Ecto neural progenitor cell (in vitro differentiated cells): ENCODE results near the gene ARHGAP15.
"Not testable (repeated sequence)": the region's sequence is repeated elsewhere in the genome, so short reads cannot be mapped to it uniquely, and the experiment has no call there.

Experiments used
- DNase-seq: peaks from one replicate; pipeline ENCODE4 v3.0.0-alpha.2; 2018; ENCODE audit warnings: low spot score

Gene ARHGAP15

GRCh38 chr2:143526498-143526897 lies 397.3 kb downstream of the ARHGAP15 start:
- no peak for DNase-seq

GRCh38 chr2:143528021-143528420 lies 398.8 kb downstream of the ARHGAP15 start:
- no peak for DNase-seq

- DNase-seq = no peak
Observed at GRCh38 chr2:143529118-143529720, 400.0 kb downstream of the ARHGAP15 start.

GRCh38 chr2:143530758-143531157 lies 401.5 kb downstream of the ARHGAP15 start:
- no peak for DNase-seq

GRCh38 chr2:143532061-143532460 lies 402.8 kb downstream of the ARHGAP15 start:
- no peak for DNase-seq

GRCh38 chr2:143533846-143534245 lies 404.6 kb downstream of the ARHGAP15 start:
- peak; percentile 50 for DNase-seq

GRCh38 chr2:143535802-143536201 lies 406.6 kb downstream of the ARHGAP15 start:
- DNase-seq = no peak

GRCh38 chr2:143541899-143542298 lies 412.7 kb downstream of the ARHGAP15 start:
- not testable (repeated sequence) for DNase-seq

GRCh38 chr2:143545059-143545948 lies 416.1 kb downstream of the ARHGAP15 start:
- DNase-seq = no peak

GRCh38 chr2:143545949-143546255 lies 416.7 kb downstream of the ARHGAP15 start:
- no peak for DNase-seq

GRCh38 chr2:143548032-143548431 lies 418.8 kb downstream of the ARHGAP15 start:
- DNase-seq = no peak

GRCh38 chr2:143550500-143550899 lies 421.3 kb downstream of the ARHGAP15 start:
- DNase-seq = no peak

- no peak for DNase-seq
Observed at GRCh38 chr2:143551971-143552650, 422.9 kb downstream of the ARHGAP15 start.

- DNase-seq = no peak
Observed at GRCh38 chr2:143553261-143553660, 424.0 kb downstream of the ARHGAP15 start.

- no peak for DNase-seq
Observed at GRCh38 chr2:143558665-143559064, 429.4 kb downstream of the ARHGAP15 start.

- no peak for DNase-seq
Observed at GRCh38 chr2:143559147-143559546, 429.9 kb downstream of the ARHGAP15 start.

- no peak for DNase-seq
Observed at GRCh38 chr2:143560724-143561123, 431.5 kb downstream of the ARHGAP15 start.

- DNase-seq = no peak
Observed at GRCh38 chr2:143564419-143564818, 435.2 kb downstream of the ARHGAP15 start.

- no peak for DNase-seq
Observed at GRCh38 chr2:143571747-143572146, 442.5 kb downstream of the ARHGAP15 start.

- no peak for DNase-seq
Observed at GRCh38 chr2:143572421-143572820, 443.2 kb downstream of the ARHGAP15 start.

GRCh38 chr2:143574069-143574468 lies 444.9 kb downstream of the ARHGAP15 start:
- no peak for DNase-seq

- DNase-seq = no peak
Observed at GRCh38 chr2:143575340-143575739, 446.1 kb downstream of the ARHGAP15 start.

- no peak for DNase-seq
Observed at GRCh38 chr2:143577489-143577888, 448.3 kb downstream of the ARHGAP15 start.
